ENCODE measurements around the gene NUB1. TPM values are rescaled to one million over a fixed set of nuclear protein-coding genes. Genes with fewer than 3 reads are reported as not detected.

Gene NUB1
- polyA plus RNA-seq, 1 experiment = 44.5 TPM

- ChIA-PET CTCF (interaction anchor here (0.6 to 7.0 kb wide), 22 partner anchors 8 to 391 kb away, joined by 3 to 148 read pairs (median 4); no protein-coding TSS in a partner anchor), POLR2A (no interaction called here)
- peaks cover 7% of the 10 kb centered on the region for H3K36me3 ChIP-seq (ENCODE audit: control insufficient read depth, insufficient read depth, low read length)
- H3K27me3 ChIP-seq (ENCODE audit: control insufficient read depth, insufficient read depth, low read length) = no peaks in the 10 kb centered on the region
- TF ChIP-seq CTCF (IDR thresholded peaks at IDR 0.05; ENCODE audit: insufficient read depth, low read depth, low read length) = peak; percentile 98
- DNase-seq (ENCODE audit: low read depth) = no peak
- no peak overlapping the region for H3K4me3 ChIP-seq (ENCODE audit: low read depth, low read length)
Observed at GRCh38 chr7:151368136-151368571, 26.5 kb downstream of the NUB1 start.

- POLR2A ChIA-PET = no interaction called here
- CTCF ChIA-PET = interaction anchor here (0.9 to 7.0 kb wide), 3 partner anchors 10 to 80 kb away, joined by 3 to 148 read pairs (median 3); no protein-coding TSS in a partner anchor
- Histone ChIP-seq H3K27me3 (ENCODE audit: control insufficient read depth, insufficient read depth, low read length) (no peaks in the 10 kb centered on the region), H3K4me3 (ENCODE audit: low read depth, low read length) (no peak overlapping the region), H3K36me3 (ENCODE audit: control insufficient read depth, insufficient read depth, low read length) (peaks cover 20% of the 10 kb centered on the region)
- no peak for TF ChIP-seq CTCF (IDR thresholded peaks at IDR 0.05; ENCODE audit: insufficient read depth, low read depth, low read length)
- DNase-seq (ENCODE audit: low read depth) = no peak
Observed at GRCh38 chr7:151371266-151371665, 29.7 kb downstream of the NUB1 start.

- ChIA-PET CTCF (interaction anchor here (0.5 kb wide), 1 partner anchor 82 kb away, joined by 3 read pairs; no protein-coding TSS in a partner anchor), POLR2A (no interaction called here)
- DNase-seq (ENCODE audit: low read depth) = no peak
- Histone ChIP-seq H3K27me3 (ENCODE audit: control insufficient read depth, insufficient read depth, low read length) (no peaks in the 10 kb centered on the region), H3K4me3 (ENCODE audit: low read depth, low read length) (no peak overlapping the region), H3K36me3 (ENCODE audit: control insufficient read depth, insufficient read depth, low read length) (peaks cover 27% of the 10 kb centered on the region)
- no peak for TF ChIP-seq CTCF (IDR thresholded peaks at IDR 0.05; ENCODE audit: insufficient read depth, low read depth, low read length)
Observed at GRCh38 chr7:151372612-151373265, 31.1 kb downstream of the NUB1 start.

GRCh38 chr7:151373599-151373998 is 32.0 kb downstream of the NUB1 start:
- TF ChIP-seq CTCF (IDR thresholded peaks at IDR 0.05; ENCODE audit: insufficient read depth, low read depth, low read length) = no peak
- Histone ChIP-seq H3K27me3 (ENCODE audit: control insufficient read depth, insufficient read depth, low read length) (no peaks in the 10 kb centered on the region), H3K36me3 (ENCODE audit: control insufficient read depth, insufficient read depth, low read length) (peaks cover 25% of the 10 kb centered on the region), H3K4me3 (ENCODE audit: low read depth, low read length) (no peak overlapping the region)
- ChIA-PET POLR2A (no interaction called here), CTCF (interaction anchor here (0.5 to 0.8 kb wide), 2 partner anchors 76 to 81 kb away, joined by 3 read pairs; no protein-coding TSS in a partner anchor)
- DNase-seq (ENCODE audit: low read depth) = no peak

GRCh38 chr7:151374139-151374538 is 32.5 kb downstream of the NUB1 start:
- H3K36me3 ChIP-seq (ENCODE audit: control insufficient read depth, insufficient read depth, low read length) = peaks cover 23% of the 10 kb centered on the region
- no peaks in the 10 kb centered on the region for H3K27me3 ChIP-seq (ENCODE audit: control insufficient read depth, insufficient read depth, low read length)
- ChIA-PET POLR2A (no interaction called here), CTCF (interaction anchor here (0.8 kb wide), 1 partner anchor 75 kb away, joined by 3 read pairs; no protein-coding TSS in a partner anchor)
- H3K4me3 ChIP-seq (ENCODE audit: low read depth, low read length) = no peak overlapping the region
- DNase-seq (ENCODE audit: low read depth) = no peak
- no peak for TF ChIP-seq CTCF (IDR thresholded peaks at IDR 0.05; ENCODE audit: insufficient read depth, low read depth, low read length)
